Smooth muscle cell (in vitro differentiated cells): Measurements from ENCODE around the gene PTPRK. TPM values are rescaled to one million over a fixed set of nuclear protein-coding genes. Genes with fewer than 3 reads are reported as not detected.

Source experiments
- DNase-seq: peaks from one replicate; lab custom pipeline; 2025; ENCODE audit not compliant: unreplicated experiment; lab: John Stamatoyannopoulos, UW
- H2AFZ ChIP-seq: fragments of 200-600 bp; sonication (generic); 2 replicates; pipeline ENCODE4 v1.6.0; 2016; ENCODE audit warnings: antibody characterized with exemption, low read depth, mild to moderate bottlenecking
- H3F3A ChIP-seq: fragments of 200-600 bp; sonication (generic); 2 replicates; pipeline ENCODE4 v1.6.0; 2017; ENCODE audit warnings: antibody characterized with exemption, low read depth
- H3K27ac ChIP-seq: fragments of 200-600 bp; sonication (generic); 2 replicates; pipeline ENCODE4 v1.5.1; 2016; ENCODE audit warnings: low read depth, mild to moderate bottlenecking
- H3K27me3 ChIP-seq: fragments of 200-600 bp; sonication (generic); 2 replicates; pipeline ENCODE4 v1.6.1; 2016; ENCODE audit warnings: low read depth, mild to moderate bottlenecking
- H3K36me3 ChIP-seq: fragments of 200-600 bp; sonication (generic); 2 replicates; pipeline ENCODE4 v1.5.1; 2016; ENCODE audit warnings: low read depth
- H3K4me1 ChIP-seq: fragments of 200-600 bp; sonication (generic); 2 replicates; pipeline ENCODE4 v1.5.1; 2016; ENCODE audit warnings: low read depth
- H3K4me2 ChIP-seq: fragments of 200-600 bp; sonication (generic); 2 replicates; pipeline ENCODE4 v1.6.0; 2016; ENCODE audit warnings: mild to moderate bottlenecking
- H3K4me3 ChIP-seq: fragments of 200-600 bp; sonication (generic); 2 replicates; pipeline ENCODE4 v1.5.1; 2016; ENCODE audit warnings: mild to moderate bottlenecking
- H3K79me2 ChIP-seq: fragments of 200-600 bp; sonication (generic); 2 replicates; pipeline ENCODE4 v1.6.0; 2016; ENCODE audit warnings: low read depth, mild to moderate bottlenecking
- H3K9ac ChIP-seq: fragments of 200-600 bp; sonication (generic); 2 replicates; pipeline ENCODE4 v1.6.0; 2016; ENCODE audit warnings: low read depth
- H3K9me3 ChIP-seq: fragments of 200-600 bp; sonication (generic); replicated peaks from 2 replicates; pipeline ENCODE4 v1.5.1; 2016; ENCODE audit warnings: low read depth
- H4K20me1 ChIP-seq: fragments of 200-600 bp; sonication (generic); 2 replicates; pipeline ENCODE4 v1.6.0; 2016; ENCODE audit warnings: low read depth
- WGBS: methylation state at CpG from one replicate; pipeline ENCODE4 v1.1.7; 2016; ENCODE audit warnings: low lambda C conversion rate; 5-methylcytosine and 5-hydroxymethylcytosine counted together
- polyA plus RNA-seq: library from polyadenylated mRNA; unstranded; fragments of >200 nt; fragmentation: Nextera tagmentation; extraction: Ambion mirVana; gene quantifications from 2 replicates; pipeline ENCODE4 v1.2.1, GENCODE V29; 2016
- total RNA-seq: library from RNA; depleted of rRNA; stranded (reverse); fragments of >200 nt; gene quantifications from 2 replicates; pipeline ENCODE4 v1.2.3, GENCODE V29; 2014
- TF ChIP-seq, protein P1 (sequence below): fragments of 200-600 bp; sonication (generic); IDR thresholded peaks from 2 replicates; pipeline ENCODE4 v1.5.1; 2017; ENCODE audit warnings: borderline replicate concordance, mild to moderate bottlenecking, antibody characterized with exemption; ENCODE audit not compliant: insufficient read depth, poor library complexity, severe bottlenecking

Gene PTPRK
- total and polyA plus RNA-seq, 2 experiments from 2014 or later: 21.7 to 50.4 TPM

DNA sequence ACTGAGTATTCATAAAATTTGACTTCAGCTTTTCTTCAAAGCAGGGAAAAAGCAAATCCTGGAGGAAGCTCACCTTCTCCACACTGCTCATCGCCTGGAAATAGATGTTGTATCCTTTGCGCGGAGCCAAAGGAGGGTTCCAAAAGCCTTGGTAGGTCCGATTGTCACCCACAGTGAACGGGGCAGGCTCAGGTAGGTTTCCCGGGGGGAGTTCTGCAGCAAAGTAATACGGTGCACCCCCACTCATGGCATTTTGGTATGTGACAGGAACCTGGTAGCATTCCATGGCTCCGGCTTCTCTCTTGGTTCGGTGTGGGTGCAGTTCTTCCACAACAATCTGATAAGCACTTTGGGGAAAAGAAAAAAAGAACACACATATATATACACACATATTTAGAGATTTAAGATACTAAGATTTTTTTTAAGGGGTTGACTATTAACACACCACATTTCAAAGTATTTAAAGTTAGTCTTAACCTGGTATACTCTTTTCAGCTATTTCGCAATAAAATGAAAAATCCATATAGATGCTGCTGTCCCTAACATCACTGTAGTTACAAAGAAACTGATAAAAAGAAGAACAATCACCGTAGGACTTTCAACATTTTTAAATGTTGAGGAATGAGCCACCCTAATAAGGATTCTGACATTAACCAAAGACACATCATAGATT lies 452.8 kb downstream of the PTPRK start:
- WGBS: 96% methylated on average over 11 of the region's 11 CpGs
- DNase-seq: no peak
- Histone ChIP-seq H3K79me2 (no peaks in the 10 kb centered on the region), H3K4me3 (no peak overlapping the region), H3K9me3 (no peaks in the 10 kb centered on the region), H3K9ac (no peak overlapping the region), H3K4me1 (peaks cover 6% of the 10 kb centered on the region), H3K4me2 (no peak overlapping the region), H3K27me3 (no peaks in the 10 kb centered on the region), H4K20me1 (no peaks in the 10 kb centered on the region), H2AFZ (no peak overlapping the region), H3K27ac (no peak overlapping the region), H3F3A (no peaks in the 10 kb centered on the region), H3K36me3 (no peaks in the 10 kb centered on the region)
- TF ChIP-seq, protein P1, sequence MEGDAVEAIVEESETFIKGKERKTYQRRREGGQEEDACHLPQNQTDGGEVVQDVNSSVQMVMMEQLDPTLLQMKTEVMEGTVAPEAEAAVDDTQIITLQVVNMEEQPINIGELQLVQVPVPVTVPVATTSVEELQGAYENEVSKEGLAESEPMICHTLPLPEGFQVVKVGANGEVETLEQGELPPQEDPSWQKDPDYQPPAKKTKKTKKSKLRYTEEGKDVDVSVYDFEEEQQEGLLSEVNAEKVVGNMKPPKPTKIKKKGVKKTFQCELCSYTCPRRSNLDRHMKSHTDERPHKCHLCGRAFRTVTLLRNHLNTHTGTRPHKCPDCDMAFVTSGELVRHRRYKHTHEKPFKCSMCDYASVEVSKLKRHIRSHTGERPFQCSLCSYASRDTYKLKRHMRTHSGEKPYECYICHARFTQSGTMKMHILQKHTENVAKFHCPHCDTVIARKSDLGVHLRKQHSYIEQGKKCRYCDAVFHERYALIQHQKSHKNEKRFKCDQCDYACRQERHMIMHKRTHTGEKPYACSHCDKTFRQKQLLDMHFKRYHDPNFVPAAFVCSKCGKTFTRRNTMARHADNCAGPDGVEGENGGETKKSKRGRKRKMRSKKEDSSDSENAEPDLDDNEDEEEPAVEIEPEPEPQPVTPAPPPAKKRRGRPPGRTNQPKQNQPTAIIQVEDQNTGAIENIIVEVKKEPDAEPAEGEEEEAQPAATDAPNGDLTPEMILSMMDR: no peak

DNA sequence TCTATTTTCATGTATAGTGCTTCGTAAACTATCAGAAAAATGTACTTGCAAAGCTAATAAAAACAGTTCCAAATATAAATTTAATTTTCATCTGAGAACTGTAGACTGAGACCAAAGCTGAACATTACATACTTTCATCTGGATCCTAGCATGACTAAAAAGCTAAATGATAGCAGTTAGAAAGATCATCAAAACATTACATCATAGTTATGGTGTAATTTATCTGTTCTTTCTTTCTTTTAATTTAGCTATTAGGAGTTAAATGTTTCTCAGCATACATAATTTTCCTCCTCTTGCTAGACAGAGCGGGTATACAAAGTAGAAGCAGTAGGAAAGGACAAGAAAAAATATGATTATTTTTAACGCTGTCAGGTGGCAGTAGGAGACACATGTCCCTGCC lies 455.3 kb downstream of the PTPRK start:
- Histone ChIP-seq H3K4me3 (no peak overlapping the region), H3K4me1 (peaks cover 6% of the 10 kb centered on the region), H3K9me3 (no peaks in the 10 kb centered on the region), H3K27ac (no peak overlapping the region), H3K9ac (no peak overlapping the region), H3K27me3 (no peaks in the 10 kb centered on the region), H3K79me2 (no peaks in the 10 kb centered on the region), H3K36me3 (no peaks in the 10 kb centered on the region), H3F3A (no peaks in the 10 kb centered on the region), H3K4me2 (no peak overlapping the region), H4K20me1 (no peaks in the 10 kb centered on the region), H2AFZ (no peak overlapping the region)
- DNase-seq: no peak
- over 99% methylated on average over 3 of the region's 3 CpGs for WGBS
- TF ChIP-seq, protein P1: no peak

DNA sequence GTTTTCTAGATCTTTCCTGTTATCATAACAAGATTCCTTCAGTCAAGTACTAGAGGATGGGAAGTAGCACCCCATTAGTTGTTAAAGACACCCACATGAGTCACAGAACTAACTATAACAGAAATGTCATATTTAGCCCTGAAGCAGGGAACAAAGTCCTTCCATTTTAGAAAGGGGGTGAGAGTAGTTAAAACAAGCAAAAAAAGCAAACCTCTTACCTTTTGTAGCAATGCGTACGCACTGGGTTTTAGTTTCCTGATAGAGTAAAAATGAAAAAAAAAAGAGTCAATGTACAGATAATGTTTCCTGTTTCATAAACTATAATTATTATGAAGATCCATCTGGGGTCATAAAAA lies 455.9 kb downstream of the PTPRK start:
- Histone ChIP-seq H2AFZ (no peak overlapping the region), H3F3A (no peaks in the 10 kb centered on the region), H4K20me1 (no peaks in the 10 kb centered on the region), H3K9ac (no peak overlapping the region), H3K4me2 (peak overlapping the region; percentile 8), H3K4me1 (peaks cover 6% of the 10 kb centered on the region), H3K36me3 (no peaks in the 10 kb centered on the region), H3K27me3 (no peaks in the 10 kb centered on the region), H3K79me2 (no peaks in the 10 kb centered on the region), H3K27ac (no peak overlapping the region), H3K9me3 (no peaks in the 10 kb centered on the region), H3K4me3 (no peak overlapping the region)
- WGBS: 97% methylated on average over 2 of the region's 2 CpGs
- no peak for DNase-seq
- TF ChIP-seq, protein P1: no peak

DNA sequence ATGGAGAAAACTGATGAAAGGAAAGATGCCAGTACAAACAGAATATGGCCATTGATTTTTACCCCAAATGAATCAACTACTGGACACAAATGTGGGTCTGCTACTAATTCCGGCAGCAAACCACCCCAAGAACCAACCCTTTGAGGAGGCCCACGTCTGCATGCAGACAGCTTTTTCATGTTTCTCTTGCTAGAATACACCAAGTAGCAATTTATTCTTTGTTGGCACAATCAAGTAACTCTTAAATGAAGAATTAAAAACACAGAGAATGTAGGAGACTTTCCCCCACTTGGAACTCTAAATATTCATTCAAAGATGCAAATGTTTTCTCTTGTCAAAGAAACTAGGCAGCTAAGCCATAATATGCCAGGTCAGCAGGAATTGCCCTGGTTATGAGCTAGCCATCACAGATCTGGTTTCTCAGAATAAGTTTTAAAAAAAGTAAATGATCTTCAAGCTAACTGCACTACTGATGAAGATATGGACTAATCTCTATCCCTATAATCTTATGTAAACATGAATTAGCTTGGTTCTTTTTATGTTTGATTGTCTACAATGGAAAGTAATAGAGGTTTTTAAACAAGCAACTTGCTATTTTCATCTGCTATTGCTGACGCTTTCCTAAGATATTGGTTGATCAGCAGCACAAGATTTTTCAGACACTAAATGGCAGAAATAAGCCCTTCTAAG lies 456.4 kb downstream of the PTPRK start:
- H2AFZ ChIP-seq: no peak overlapping the region
- no peak overlapping the region for H3K4me3 ChIP-seq
- H3K27me3 ChIP-seq: no peaks in the 10 kb centered on the region
- 71% methylated on average over 3 of the region's 3 CpGs for WGBS
- H3K4me1 ChIP-seq: peaks cover 6% of the 10 kb centered on the region
- TF ChIP-seq, protein P1: no peak
- no peak overlapping the region for H3K9ac ChIP-seq
- no peak for DNase-seq
- H3K4me2 ChIP-seq: peak overlapping the region; percentile 8
- H4K20me1 ChIP-seq: no peaks in the 10 kb centered on the region
- H3K27ac ChIP-seq: no peak overlapping the region
- no peaks in the 10 kb centered on the region for H3K79me2 ChIP-seq
- H3F3A ChIP-seq: no peaks in the 10 kb centered on the region
- no peaks in the 10 kb centered on the region for H3K9me3 ChIP-seq
- H3K36me3 ChIP-seq: no peaks in the 10 kb centered on the region
